ENCODE results near the gene TTLL1. TPM values are rescaled to one million over a fixed set of nuclear protein-coding genes. Genes with fewer than 3 reads are reported as not detected.
A peak's percentile ranks its signal among the peaks of the same experiment; 100 is the strongest.

The TTLL1 gene
- total and polyA plus RNA-seq, 2 donors from 2014 or later = 8.4 to 11.5 TPM

DNA sequence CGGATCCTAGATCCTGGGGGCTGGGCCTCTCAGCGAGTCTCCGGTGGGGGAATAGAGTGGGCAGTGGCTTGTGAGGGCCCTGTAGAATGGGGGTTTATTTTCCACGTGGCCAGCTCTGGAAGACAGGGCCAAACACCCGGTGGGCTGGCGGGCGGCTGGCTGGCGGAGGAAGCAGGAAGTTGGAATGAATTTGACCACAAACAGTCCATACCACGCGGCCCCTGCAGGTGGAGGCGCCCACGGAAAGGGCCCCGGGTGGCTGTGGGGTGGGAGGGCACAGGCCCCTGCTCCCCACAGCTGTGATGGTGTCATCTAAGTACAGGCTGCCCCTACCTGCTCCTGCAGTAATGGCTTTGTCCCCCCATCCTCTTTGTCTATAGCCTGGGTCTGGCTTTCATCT, 38.9 kb upstream of the TTLL1 start:
- no peak overlapping the region for H3K4me3 ChIP-seq (ENCODE audit: low read length in 3 of 3)
- H3K27ac ChIP-seq (ENCODE audit: low read depth in 2 of 2, low read length in 2 of 2) = no peak overlapping the region
- TF ChIP-seq CTCF (IDR thresholded peaks at IDR 0.05; ENCODE audit: borderline replicate concordance, extremely low read depth, insufficient read depth) = no peak
- no peak overlapping the region for H3K9ac ChIP-seq (ENCODE audit: low read length in 3 of 3)
- no peak for FAIRE-seq
- peaks cover 0 to 6% (median 6%) of the 10 kb centered on the region in 3 donors for H3K4me1 ChIP-seq (ENCODE audit: control insufficient read depth in 2 of 3, insufficient read depth in 2 of 3, low read depth in 1 of 3, low read length in 3 of 3)
- peaks cover 0 to 7% (median 0%) of the 10 kb centered on the region in 3 donors for H3K36me3 ChIP-seq (ENCODE audit: control insufficient read depth in 2 of 3, insufficient read depth in 3 of 3, low read length in 3 of 3)
- no peaks in the 10 kb centered on the region for H3K9me3 ChIP-seq (ENCODE audit: control insufficient read depth in 2 of 3, insufficient read depth in 1 of 3, low read length in 3 of 3)
- intact Hi-C loops (cut with DNase I) = no loop called here
- no peaks in the 10 kb centered on the region for H3K27me3 ChIP-seq (ENCODE audit: control insufficient read depth, insufficient read depth, low read length)
- DNase-seq = no peak

DNA sequence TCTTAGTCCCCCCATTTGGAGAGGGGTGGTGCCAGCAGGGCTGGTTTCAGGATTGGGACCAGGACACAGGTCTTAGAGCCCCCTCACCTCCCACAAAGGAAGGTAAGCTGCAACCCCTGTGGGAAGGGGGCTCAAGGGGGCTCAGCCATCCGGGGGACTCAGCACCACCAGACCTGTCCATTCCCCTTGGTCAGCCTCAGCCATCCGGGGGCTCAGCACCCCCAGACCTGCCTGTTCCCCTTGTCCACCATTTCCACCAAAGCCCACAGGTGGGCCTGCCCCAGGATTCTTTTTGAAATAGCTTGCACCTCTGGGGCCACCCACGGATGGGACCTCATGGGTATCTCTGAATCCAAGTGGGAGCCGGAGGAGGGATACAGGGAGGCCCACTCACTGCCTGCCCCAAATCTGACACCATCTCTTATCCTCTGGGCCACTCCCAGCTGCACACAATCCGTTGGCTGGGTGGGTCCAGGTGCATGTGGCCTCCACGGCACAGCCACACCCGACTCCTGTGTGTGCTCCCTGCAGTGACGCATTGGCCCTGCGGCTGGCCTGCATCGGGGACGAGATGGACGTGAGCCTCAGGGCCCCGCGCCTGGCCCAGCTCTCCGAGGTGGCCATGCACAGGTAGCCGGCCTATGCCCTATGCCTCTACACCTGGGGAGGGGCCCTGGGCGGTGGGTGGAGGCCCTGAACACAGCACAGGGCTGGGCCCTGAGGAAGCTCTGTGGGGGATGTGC, 38.1 kb upstream of the TTLL1 start:
- DNase-seq = no peak
- intact Hi-C loops (cut with DNase I) = no loop called here
- no peak for TF ChIP-seq CTCF (IDR thresholded peaks at IDR 0.05; ENCODE audit: borderline replicate concordance, extremely low read depth, insufficient read depth)
- no peaks in the 10 kb centered on the region for H3K36me3 ChIP-seq (ENCODE audit: control insufficient read depth in 2 of 3, insufficient read depth in 3 of 3, low read length in 3 of 3)
- no peak overlapping the region for H3K4me3 ChIP-seq (ENCODE audit: low read length in 3 of 3)
- H3K27ac ChIP-seq (ENCODE audit: low read depth in 2 of 2, low read length in 2 of 2) = peak overlapping the region in 1 of 2 donors; percentile 60
- no peaks in the 10 kb centered on the region for H3K9me3 ChIP-seq (ENCODE audit: control insufficient read depth in 2 of 3, insufficient read depth in 1 of 3, low read length in 3 of 3)
- no peak overlapping the region for H3K9ac ChIP-seq (ENCODE audit: low read length in 3 of 3)
- no peak for FAIRE-seq
- no peaks in the 10 kb centered on the region for H3K27me3 ChIP-seq (ENCODE audit: control insufficient read depth, insufficient read depth, low read length)
- peaks cover 0 to 6% (median 6%) of the 10 kb centered on the region in 3 donors for H3K4me1 ChIP-seq (ENCODE audit: control insufficient read depth in 2 of 3, insufficient read depth in 2 of 3, low read depth in 1 of 3, low read length in 3 of 3)

DNA sequence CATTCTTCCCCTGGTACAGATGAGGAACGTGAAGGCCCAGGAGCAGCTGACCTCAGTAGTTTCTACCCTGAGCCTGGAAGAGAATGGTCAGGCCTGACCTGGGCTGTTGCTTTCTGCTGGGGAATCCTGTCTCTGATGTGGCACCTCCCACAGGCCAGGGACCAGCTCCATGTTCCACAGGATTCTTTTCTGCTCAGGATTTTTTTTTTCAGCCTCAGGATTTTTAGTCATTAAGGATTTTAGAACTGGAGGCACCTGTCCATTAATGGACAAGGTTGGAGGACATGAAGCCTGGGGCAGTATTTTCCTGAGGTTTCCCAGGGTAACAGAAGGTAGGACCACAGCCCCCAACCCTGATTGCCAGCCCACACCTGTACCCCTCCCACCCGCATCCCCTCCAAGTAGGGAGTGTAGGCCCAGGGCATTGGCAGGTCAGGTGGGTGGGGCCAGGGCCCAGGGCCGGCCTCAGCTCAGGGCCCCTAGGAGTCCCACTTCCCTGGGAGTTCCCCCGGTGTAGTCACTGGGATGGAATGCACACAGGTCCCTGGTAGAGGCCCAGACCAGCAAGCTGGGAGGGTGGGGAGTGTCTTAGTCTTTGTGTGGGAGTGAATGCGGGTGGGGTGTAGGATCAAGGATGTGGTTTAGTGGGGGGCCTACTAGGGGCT, 37.4 kb upstream of the TTLL1 start:
- Histone ChIP-seq H3K9ac (ENCODE audit: low read length in 3 of 3) (no peak overlapping the region), H3K27ac (ENCODE audit: low read depth in 2 of 2, low read length in 2 of 2) (peak overlapping the region; percentile 32 to 43), H3K4me1 (ENCODE audit: control insufficient read depth in 2 of 3, insufficient read depth in 2 of 3, low read depth in 1 of 3, low read length in 3 of 3) (peaks cover 0 to 6% (median 3%) of the 10 kb centered on the region in 3 donors), H3K36me3 (ENCODE audit: control insufficient read depth in 2 of 3, insufficient read depth in 3 of 3, low read length in 3 of 3) (no peaks in the 10 kb centered on the region), H3K27me3 (ENCODE audit: control insufficient read depth, insufficient read depth, low read length) (no peaks in the 10 kb centered on the region), H3K4me3 (ENCODE audit: low read length in 3 of 3) (no peak overlapping the region), H3K9me3 (ENCODE audit: control insufficient read depth in 2 of 3, insufficient read depth in 1 of 3, low read length in 3 of 3) (no peaks in the 10 kb centered on the region)
- TF ChIP-seq CTCF (IDR thresholded peaks at IDR 0.05; ENCODE audit: borderline replicate concordance, extremely low read depth, insufficient read depth) = no peak
- FAIRE-seq (no peak), DNase-seq (peak; percentile 37 to 83 (median 58))
- intact Hi-C loops (cut with DNase I) = no loop called here
